ENCODE measurements around the gene PCYOX1L.

The PCYOX1L gene

GRCh38 chr5:149371296-149371962, 13.6 kb downstream of the PCYOX1L start:
- DNase-seq = no peak

GRCh38 chr5:149372076-149372795, 14.4 kb downstream of the PCYOX1L start:
- DNase-seq = no peak

- DNase-seq = no peak
Measured at GRCh38 chr5:149372932-149373331, 15.1 kb downstream of the PCYOX1L start.

GRCh38 chr5:149374303-149374702, 16.5 kb downstream of the PCYOX1L start:
- DNase-seq = no peak

GRCh38 chr5:149374801-149375200, 17.0 kb downstream of the PCYOX1L start:
- no peak for DNase-seq

GRCh38 chr5:149375434-149375833, 17.6 kb downstream of the PCYOX1L start:
- no peak for DNase-seq

GRCh38 chr5:149376104-149376503, 18.3 kb downstream of the PCYOX1L start:
- no peak for DNase-seq

GRCh38 chr5:149376711-149377447, 19.0 kb downstream of the PCYOX1L start:
- no peak for DNase-seq

GRCh38 chr5:149378241-149378820, 20.5 kb downstream of the PCYOX1L start:
- DNase-seq = no peak

- DNase-seq = no peak
Measured at GRCh38 chr5:149379177-149379761, 21.4 kb downstream of the PCYOX1L start, which contains the start of gene IL17B. Gene IL17B (minus strand): TSS chr5:149379292. CDS start chr5:149379225, 67 bp downstream.

- no peak for DNase-seq
Measured at GRCh38 chr5:149379818-149380374, 22.1 kb downstream of the PCYOX1L start.

GRCh38 chr5:149380466-149381121, 22.7 kb downstream of the PCYOX1L start:
- DNase-seq = no peak

GRCh38 chr5:149381261-149381985, 23.6 kb downstream of the PCYOX1L start:
- DNase-seq = no peak

GRCh38 chr5:149381986-149382338, 24.1 kb downstream of the PCYOX1L start:
- no peak for DNase-seq

- DNase-seq = no peak
Measured at GRCh38 chr5:149382517-149383220, 24.8 kb downstream of the PCYOX1L start.

GRCh38 chr5:149383399-149383798, 25.6 kb downstream of the PCYOX1L start:
- no peak for DNase-seq

- DNase-seq = no peak
Measured at GRCh38 chr5:149386166-149386565, 28.3 kb downstream of the PCYOX1L start.

GRCh38 chr5:149387081-149387631, 29.3 kb downstream of the PCYOX1L start:
- no peak for DNase-seq

- DNase-seq = no peak
Measured at GRCh38 chr5:149387982-149388381, 30.1 kb downstream of the PCYOX1L start.

GRCh38 chr5:149388498-149389190, 30.8 kb downstream of the PCYOX1L start:
- no peak for DNase-seq
